ENCODE results near the gene BPIFA1.

BPIFA1 gene

GRCh38 chr20:33240923-33241322, 5.1 kb downstream of the BPIFA1 start:
- DNase-seq = no peak

GRCh38 chr20:33242319-33243100, 6.7 kb downstream of the BPIFA1 start:
- DNase-seq = no peak

GRCh38 chr20:33246077-33246476, 10.3 kb downstream of the BPIFA1 start:
- no peak for DNase-seq

GRCh38 chr20:33249456-33249855, 13.7 kb downstream of the BPIFA1 start:
- DNase-seq = no peak

- no peak for DNase-seq
Observed at GRCh38 chr20:33250666-33251065, 14.9 kb downstream of the BPIFA1 start.

- DNase-seq = no peak
Observed at GRCh38 chr20:33251496-33251895, 15.7 kb downstream of the BPIFA1 start.

- DNase-seq = no peak
Observed at GRCh38 chr20:33252460-33252859, 16.7 kb downstream of the BPIFA1 start.

GRCh38 chr20:33255005-33255404, 19.2 kb downstream of the BPIFA1 start:
- no peak for DNase-seq

GRCh38 chr20:33257237-33257636, 21.4 kb downstream of the BPIFA1 start:
- no peak for DNase-seq

- DNase-seq = no peak
Observed at GRCh38 chr20:33259371-33259770, 23.6 kb downstream of the BPIFA1 start.

- DNase-seq = no peak
Observed at GRCh38 chr20:33261465-33261864, 25.7 kb downstream of the BPIFA1 start.

GRCh38 chr20:33262658-33263065, 26.9 kb downstream of the BPIFA1 start:
- DNase-seq = no peak

GRCh38 chr20:33263784-33264183, 28.0 kb downstream of the BPIFA1 start:
- no peak for DNase-seq

GRCh38 chr20:33267701-33268100, 31.9 kb downstream of the BPIFA1 start:
- no peak for DNase-seq

- no peak for DNase-seq
Observed at GRCh38 chr20:33272155-33272873, 36.5 kb downstream of the BPIFA1 start.

- DNase-seq = no peak
Observed at GRCh38 chr20:33273117-33273851, 37.5 kb downstream of the BPIFA1 start.

- no peak for DNase-seq
Observed at GRCh38 chr20:33275215-33275614, 39.4 kb downstream of the BPIFA1 start.

- DNase-seq = no peak
Observed at GRCh38 chr20:33275871-33276270, 40.1 kb downstream of the BPIFA1 start.

GRCh38 chr20:33276303-33277113, 40.7 kb downstream of the BPIFA1 start:
- no peak for DNase-seq

- DNase-seq = no peak
Observed at GRCh38 chr20:33277471-33278441, 42.0 kb downstream of the BPIFA1 start.

GRCh38 chr20:33278700-33279099, 42.9 kb downstream of the BPIFA1 start:
- no peak for DNase-seq
